ENCODE data around the gene SCFD1.

The SCFD1 gene

DNA sequence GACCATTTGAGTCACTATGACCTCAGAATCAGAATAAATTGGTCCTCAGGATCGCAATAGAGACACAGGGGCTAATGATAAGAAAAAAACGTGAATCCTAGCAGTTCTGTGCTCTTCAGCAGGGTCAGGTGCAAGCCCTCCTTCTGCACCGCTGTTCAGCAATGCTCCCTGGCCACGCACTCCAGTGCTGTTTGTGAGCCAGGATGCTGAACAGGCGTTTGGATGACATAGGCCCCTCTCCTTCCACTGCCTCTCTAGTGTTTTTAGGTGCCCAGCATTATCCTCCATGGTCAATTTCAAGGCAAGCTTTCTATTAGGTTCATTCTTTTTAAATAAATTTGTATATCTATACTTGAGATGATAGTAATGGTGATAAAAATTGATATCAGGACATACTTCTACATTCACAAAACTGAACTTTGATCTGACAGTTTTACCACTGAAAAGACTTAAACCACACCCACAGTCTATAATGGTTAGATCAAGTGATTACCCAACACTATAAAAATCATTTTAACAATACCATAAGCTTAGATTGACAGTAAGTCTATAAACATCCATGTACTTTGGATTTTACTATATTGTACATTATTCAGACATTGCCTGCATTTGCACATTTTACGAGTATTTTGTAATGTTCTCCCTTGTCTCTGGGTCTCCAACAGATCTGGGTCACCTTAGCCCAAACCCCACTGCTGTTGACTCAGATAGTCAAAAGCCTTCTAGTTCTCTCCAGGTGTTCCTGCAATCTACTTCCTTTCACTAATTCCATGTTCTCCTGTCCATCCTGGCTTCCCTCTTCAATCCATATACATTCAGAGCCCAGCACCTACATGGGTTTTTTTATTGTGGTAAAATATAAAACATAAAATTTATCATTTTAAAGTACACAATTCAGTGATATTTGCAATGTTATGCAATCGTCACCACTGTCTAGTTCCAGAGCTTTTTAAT, 137.3 kb downstream of the SCFD1 start:
- Histone ChIP-seq H3K9me3 (replicated peaks; ENCODE audit: low read length) (peaks cover 7% of the 10 kb centered on the region), H3K4me1 (ENCODE audit: control insufficient read depth, insufficient read depth, low read length) (no peaks in the 10 kb centered on the region), H3K4me2 (ENCODE audit: low read length) (no peak overlapping the region), H3K4me3 (ENCODE audit: low read length) (no peak overlapping the region), H3K27me3 (ENCODE audit: control insufficient read depth, insufficient read depth, low read length) (peaks cover 26% of the 10 kb centered on the region), H3K9ac (ENCODE audit: low read depth, low read length) (no peak overlapping the region), H3K36me3 (ENCODE audit: insufficient read depth, low read length) (no peaks in the 10 kb centered on the region)

DNA sequence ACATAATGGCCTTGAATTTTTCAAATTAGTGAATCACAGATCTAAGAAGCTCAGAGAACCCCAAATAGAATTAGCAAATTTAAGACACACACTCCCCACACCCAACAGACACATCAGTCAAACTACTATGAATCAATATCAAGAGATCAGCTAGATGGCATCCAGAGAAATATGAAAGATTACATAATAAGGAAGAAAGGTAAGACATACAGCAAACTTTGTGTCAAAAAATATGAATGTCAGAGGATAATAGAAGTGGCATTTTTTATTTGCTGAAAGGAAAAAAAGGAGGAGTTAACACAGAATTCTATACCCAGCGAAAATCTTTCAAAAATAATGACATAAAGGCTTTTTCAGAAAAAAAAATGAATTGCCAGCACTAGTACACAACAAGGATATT, 141.8 kb downstream of the SCFD1 start:
- no peak overlapping the region for H3K9ac ChIP-seq (ENCODE audit: low read depth, low read length)
- H3K4me1 ChIP-seq (ENCODE audit: control insufficient read depth, insufficient read depth, low read length) = no peaks in the 10 kb centered on the region
- peaks cover 7% of the 10 kb centered on the region for H3K9me3 ChIP-seq (replicated peaks; ENCODE audit: low read length)
- H3K36me3 ChIP-seq (ENCODE audit: insufficient read depth, low read length) = no peaks in the 10 kb centered on the region
- H3K4me3 ChIP-seq (ENCODE audit: low read length) = no peak overlapping the region
- no peak overlapping the region for H3K4me2 ChIP-seq (ENCODE audit: low read length)
- H3K27me3 ChIP-seq (ENCODE audit: control insufficient read depth, insufficient read depth, low read length) = peaks cover 19% of the 10 kb centered on the region

DNA sequence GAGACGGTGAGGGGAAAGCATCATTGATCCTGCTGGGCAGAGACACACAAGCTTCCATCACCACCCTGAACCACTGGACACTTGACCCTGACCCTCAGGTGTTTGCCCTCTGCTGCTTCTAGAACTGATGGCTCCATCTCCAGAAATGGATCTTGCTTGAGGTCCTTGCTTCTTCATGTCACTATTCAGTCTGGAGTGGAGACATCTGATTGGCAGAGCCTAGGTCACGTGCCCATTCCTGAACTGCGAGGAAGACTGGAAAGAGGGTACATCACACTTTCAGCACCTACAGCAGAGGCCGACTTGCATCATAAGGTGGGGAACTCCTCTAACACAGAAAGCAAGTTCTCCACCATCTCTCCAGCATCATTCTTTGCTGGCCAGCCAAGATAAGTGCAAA, 145.5 kb downstream of the SCFD1 start:
- Histone ChIP-seq H3K4me2 (ENCODE audit: low read length) (no peak overlapping the region), H3K4me3 (ENCODE audit: low read length) (no peak overlapping the region), H3K36me3 (ENCODE audit: insufficient read depth, low read length) (no peaks in the 10 kb centered on the region), H3K9ac (ENCODE audit: low read depth, low read length) (no peak overlapping the region), H3K27me3 (ENCODE audit: control insufficient read depth, insufficient read depth, low read length) (peaks cover 44% of the 10 kb centered on the region), H3K4me1 (ENCODE audit: control insufficient read depth, insufficient read depth, low read length) (no peaks in the 10 kb centered on the region), H3K9me3 (replicated peaks; ENCODE audit: low read length) (peaks cover 5% of the 10 kb centered on the region)

DNA sequence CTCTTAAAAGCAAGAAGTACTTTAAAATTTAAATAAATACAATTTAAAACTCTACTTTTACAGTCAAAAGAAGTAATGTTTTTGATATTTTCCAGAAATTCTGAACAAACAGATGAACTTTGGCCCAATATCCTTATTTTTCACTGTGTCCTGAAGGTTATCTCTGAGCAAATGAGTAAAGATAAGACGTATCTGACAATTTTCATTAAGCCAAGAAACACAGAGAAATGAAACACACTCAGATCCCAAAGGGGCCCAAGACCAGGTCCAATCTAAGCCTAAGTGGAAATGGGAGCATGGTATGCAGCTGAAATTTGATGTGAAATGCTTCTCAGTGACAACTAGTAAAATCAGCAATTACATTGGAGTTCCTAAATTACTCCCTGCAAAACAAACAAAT, 146.7 kb downstream of the SCFD1 start:
- Histone ChIP-seq H3K4me1 (ENCODE audit: control insufficient read depth, insufficient read depth, low read length) (no peaks in the 10 kb centered on the region), H3K27me3 (ENCODE audit: control insufficient read depth, insufficient read depth, low read length) (peaks cover 54% of the 10 kb centered on the region), H3K4me2 (ENCODE audit: low read length) (no peak overlapping the region), H3K9ac (ENCODE audit: low read depth, low read length) (no peak overlapping the region), H3K4me3 (ENCODE audit: low read length) (no peak overlapping the region), H3K36me3 (ENCODE audit: insufficient read depth, low read length) (no peaks in the 10 kb centered on the region), H3K9me3 (replicated peaks; ENCODE audit: low read length) (no peaks in the 10 kb centered on the region)

DNA sequence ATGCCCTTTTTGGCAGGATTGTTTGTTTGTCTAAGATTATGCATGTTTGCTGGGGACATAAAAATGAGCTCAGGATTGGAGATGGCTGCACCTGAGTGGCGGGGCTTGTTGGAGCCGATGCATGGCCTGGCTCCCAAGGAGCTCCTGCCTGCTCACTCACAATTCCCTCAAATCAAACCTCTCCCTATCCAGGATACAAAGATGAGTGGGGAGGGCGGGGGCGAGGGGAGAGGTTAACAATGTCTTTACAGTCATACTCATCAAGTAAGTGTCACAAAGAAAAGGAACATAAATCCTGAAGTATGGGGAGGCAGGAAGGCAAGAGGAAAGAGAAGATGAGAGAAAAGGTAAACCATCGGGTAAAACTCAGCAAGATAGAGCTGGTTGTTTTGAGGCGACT, 148.3 kb downstream of the SCFD1 start:
- Histone ChIP-seq H3K4me3 (ENCODE audit: low read length) (no peak overlapping the region), H3K9me3 (replicated peaks; ENCODE audit: low read length) (no peaks in the 10 kb centered on the region), H3K36me3 (ENCODE audit: insufficient read depth, low read length) (no peaks in the 10 kb centered on the region), H3K4me2 (ENCODE audit: low read length) (no peak overlapping the region), H3K9ac (ENCODE audit: low read depth, low read length) (no peak overlapping the region), H3K4me1 (ENCODE audit: control insufficient read depth, insufficient read depth, low read length) (no peaks in the 10 kb centered on the region), H3K27me3 (ENCODE audit: control insufficient read depth, insufficient read depth, low read length) (peaks cover 67% of the 10 kb centered on the region)

DNA sequence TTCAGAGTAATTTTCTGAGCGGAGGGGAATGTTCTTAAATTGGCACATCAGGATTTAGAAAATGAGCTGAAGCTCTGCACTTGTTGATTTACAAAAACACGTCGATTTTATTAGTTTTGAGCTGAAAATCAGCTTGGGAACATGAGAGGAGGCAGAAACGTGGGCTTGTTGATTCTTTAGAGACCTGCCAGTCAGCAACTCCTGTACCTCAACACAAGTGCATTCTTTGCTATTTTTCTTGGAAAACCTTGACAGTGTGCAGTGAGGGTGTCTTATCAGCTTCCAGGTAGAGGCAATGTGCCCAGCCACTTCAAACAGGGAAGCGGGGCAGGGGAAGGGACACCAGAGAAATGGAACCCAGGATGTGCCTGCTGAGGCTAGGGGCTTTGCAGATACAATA, 149.5 kb downstream of the SCFD1 start:
- no peaks in the 10 kb centered on the region for H3K36me3 ChIP-seq (ENCODE audit: insufficient read depth, low read length)
- H3K27me3 ChIP-seq (ENCODE audit: control insufficient read depth, insufficient read depth, low read length) = peaks cover 76% of the 10 kb centered on the region
- no peaks in the 10 kb centered on the region for H3K4me1 ChIP-seq (ENCODE audit: control insufficient read depth, insufficient read depth, low read length)
- no peak overlapping the region for H3K4me2 ChIP-seq (ENCODE audit: low read length)
- H3K9ac ChIP-seq (ENCODE audit: low read depth, low read length) = no peak overlapping the region
- no peak overlapping the region for H3K4me3 ChIP-seq (ENCODE audit: low read length)
- no peaks in the 10 kb centered on the region for H3K9me3 ChIP-seq (replicated peaks; ENCODE audit: low read length)

DNA sequence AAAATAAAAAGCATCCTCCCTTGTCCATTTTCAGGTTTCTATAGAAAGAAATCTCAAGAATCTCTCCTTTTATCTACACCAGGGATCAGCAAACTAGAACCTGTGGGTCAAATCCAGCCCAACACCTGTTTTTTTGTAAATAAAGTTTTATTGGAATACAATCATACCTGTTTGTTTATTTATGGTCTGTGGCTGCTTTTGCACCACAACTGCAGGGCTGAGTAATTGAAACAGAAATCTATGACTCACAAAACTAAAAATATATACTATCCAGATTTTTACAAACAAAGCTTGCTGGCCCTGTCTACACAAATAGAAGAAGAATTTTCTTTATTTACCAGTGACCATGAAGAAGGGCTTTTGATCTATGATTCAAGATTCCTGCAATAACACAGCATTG, 157.1 kb downstream of the SCFD1 start:
- Histone ChIP-seq H3K4me3 (ENCODE audit: low read length) (no peak overlapping the region), H3K9me3 (replicated peaks; ENCODE audit: low read length) (no peaks in the 10 kb centered on the region), H3K36me3 (ENCODE audit: insufficient read depth, low read length) (no peaks in the 10 kb centered on the region), H3K9ac (ENCODE audit: low read depth, low read length) (no peak overlapping the region), H3K27me3 (ENCODE audit: control insufficient read depth, insufficient read depth, low read length) (peaks cover 34% of the 10 kb centered on the region), H3K4me1 (ENCODE audit: control insufficient read depth, insufficient read depth, low read length) (peaks cover 4% of the 10 kb centered on the region), H3K4me2 (ENCODE audit: low read length) (no peak overlapping the region)

All from skeletal muscle satellite cell (primary cell).